ENCODE measurements around the gene SMARCC2. TPM values are rescaled to one million over a fixed set of nuclear protein-coding genes. Genes with fewer than 3 reads are reported as not detected.

Gene SMARCC2
- total and polyA plus RNA-seq, 9 of the 15 experiments (the other 6 are each of a cell fraction or from before 2014, with no cell fraction given), result 11.9 to 86.0 (median 36.6) TPM

DNA sequence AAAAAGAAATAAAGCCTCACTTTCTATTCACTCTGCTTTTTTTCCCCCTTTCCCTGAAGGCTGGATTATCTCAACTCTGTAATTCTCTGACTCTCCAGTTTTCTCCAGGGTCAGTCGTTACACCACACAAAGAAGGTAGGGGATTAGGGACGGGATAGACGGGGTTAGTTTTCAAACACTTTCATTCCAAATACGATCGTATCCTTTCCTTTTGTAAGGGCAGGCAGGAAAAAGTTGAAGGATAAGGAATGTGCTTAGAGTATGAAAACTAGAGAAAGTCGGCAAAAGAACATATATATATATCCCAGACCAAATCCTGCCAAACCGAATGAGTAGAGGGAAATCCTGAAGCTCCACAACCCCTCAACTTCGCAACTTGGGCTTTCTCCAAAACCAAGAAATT lies 61.8 kb downstream of the SMARCC2 start:
- no peak for FAIRE-seq
- TF ChIP-seq, protein P1, sequence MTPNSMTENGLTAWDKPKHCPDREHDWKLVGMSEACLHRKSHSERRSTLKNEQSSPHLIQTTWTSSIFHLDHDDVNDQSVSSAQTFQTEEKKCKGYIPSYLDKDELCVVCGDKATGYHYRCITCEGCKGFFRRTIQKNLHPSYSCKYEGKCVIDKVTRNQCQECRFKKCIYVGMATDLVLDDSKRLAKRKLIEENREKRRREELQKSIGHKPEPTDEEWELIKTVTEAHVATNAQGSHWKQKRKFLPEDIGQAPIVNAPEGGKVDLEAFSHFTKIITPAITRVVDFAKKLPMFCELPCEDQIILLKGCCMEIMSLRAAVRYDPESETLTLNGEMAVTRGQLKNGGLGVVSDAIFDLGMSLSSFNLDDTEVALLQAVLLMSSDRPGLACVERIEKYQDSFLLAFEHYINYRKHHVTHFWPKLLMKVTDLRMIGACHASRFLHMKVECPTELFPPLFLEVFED (CRISPR knock-in tag; conservative IDR thresholded peaks at IDR 0.05), result no peak
- TF ChIP-seq NCOA1 (IDR thresholded peaks at IDR 0.05; ENCODE audit: low read depth) (peak; percentile 28; the same call in 1 of the 2 replicates), PURB (CRISPR knock-in tag; IDR thresholded peaks at IDR 0.05; ENCODE audit: low read depth) (no peak), HEY1 (CRISPR knock-in tag; IDR thresholded peaks at IDR 0.05; ENCODE audit: borderline replicate concordance) (0 out of 2 replicates have a peak, but pooled peaks have one; percentile 23), NFRKB (IDR thresholded peaks at IDR 0.05; ENCODE audit: low read depth) (peak; percentile 77; the same call in 1 of the 2 replicates), CREBBP (IDR thresholded peaks at IDR 0.05; ENCODE audit: low read depth, low read length) (no peak), KLF6 (CRISPR knock-in tag; IDR thresholded peaks at IDR 0.05; ENCODE audit: borderline replicate concordance) (no peak), CEBPG (CRISPR knock-in tag; IDR thresholded peaks at IDR 0.05) (no peak), CEBPG (tag; conservative IDR thresholded peaks at IDR 0.05 in 1 of 2, IDR thresholded peaks at IDR 0.05 in 1 of 2) (0 out of 4 replicates have a peak, but pooled peaks of 1 of the 2 experiments have one; percentile 28), HDAC6 (IDR thresholded peaks at IDR 0.05; ENCODE audit: low read depth, low read length) (no peak), ZNF696 (CRISPR knock-in tag; conservative IDR thresholded peaks at IDR 0.05) (0 out of 2 replicates have a peak, but pooled peaks have one; percentile 41), CHCHD3 (CRISPR knock-in tag; IDR thresholded peaks at IDR 0.05) (no peak), ZNF175 (CRISPR knock-in tag; IDR thresholded peaks at IDR 0.05; ENCODE audit: low read depth) (peak; percentile 52; the same call in 1 of the 2 replicates), ZNF121 (CRISPR knock-in tag; conservative IDR thresholded peaks at IDR 0.05) (no peak)
- TF ChIP-seq, protein P2, sequence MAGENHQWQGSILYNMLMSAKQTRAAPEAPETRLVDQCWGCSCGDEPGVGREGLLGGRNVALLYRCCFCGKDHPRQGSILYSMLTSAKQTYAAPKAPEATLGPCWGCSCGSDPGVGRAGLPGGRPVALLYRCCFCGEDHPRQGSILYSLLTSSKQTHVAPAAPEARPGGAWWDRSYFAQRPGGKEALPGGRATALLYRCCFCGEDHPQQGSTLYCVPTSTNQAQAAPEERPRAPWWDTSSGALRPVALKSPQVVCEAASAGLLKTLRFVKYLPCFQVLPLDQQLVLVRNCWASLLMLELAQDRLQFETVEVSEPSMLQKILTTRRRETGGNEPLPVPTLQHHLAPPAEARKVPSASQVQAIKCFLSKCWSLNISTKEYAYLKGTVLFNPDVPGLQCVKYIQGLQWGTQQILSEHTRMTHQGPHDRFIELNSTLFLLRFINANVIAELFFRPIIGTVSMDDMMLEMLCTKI (IDR thresholded peaks at IDR 0.05; ENCODE audit: partially characterized antibody), result no peak
- TF ChIP-seq, protein P3, sequence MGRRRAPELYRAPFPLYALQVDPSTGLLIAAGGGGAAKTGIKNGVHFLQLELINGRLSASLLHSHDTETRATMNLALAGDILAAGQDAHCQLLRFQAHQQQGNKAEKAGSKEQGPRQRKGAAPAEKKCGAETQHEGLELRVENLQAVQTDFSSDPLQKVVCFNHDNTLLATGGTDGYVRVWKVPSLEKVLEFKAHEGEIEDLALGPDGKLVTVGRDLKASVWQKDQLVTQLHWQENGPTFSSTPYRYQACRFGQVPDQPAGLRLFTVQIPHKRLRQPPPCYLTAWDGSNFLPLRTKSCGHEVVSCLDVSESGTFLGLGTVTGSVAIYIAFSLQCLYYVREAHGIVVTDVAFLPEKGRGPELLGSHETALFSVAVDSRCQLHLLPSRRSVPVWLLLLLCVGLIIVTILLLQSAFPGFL (CRISPR knock-in tag; IDR thresholded peaks at IDR 0.05), result no peak
- TF ChIP-seq, protein P4, sequence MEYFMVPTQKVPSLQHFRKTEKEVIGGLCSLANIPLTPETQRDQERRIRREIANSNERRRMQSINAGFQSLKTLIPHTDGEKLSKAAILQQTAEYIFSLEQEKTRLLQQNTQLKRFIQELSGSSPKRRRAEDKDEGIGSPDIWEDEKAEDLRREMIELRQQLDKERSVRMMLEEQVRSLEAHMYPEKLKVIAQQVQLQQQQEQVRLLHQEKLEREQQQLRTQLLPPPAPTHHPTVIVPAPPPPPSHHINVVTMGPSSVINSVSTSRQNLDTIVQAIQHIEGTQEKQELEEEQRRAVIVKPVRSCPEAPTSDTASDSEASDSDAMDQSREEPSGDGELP (CRISPR knock-in tag; IDR thresholded peaks at IDR 0.05; ENCODE audit: borderline replicate concordance), result no peak

More for the DNA sequence above, 61.8 kb downstream of the SMARCC2 start:
- Histone ChIP-seq H3K79me2 (ENCODE audit: control insufficient read depth, insufficient read depth, low read length) (peaks cover 52% of the 10 kb centered on the region), H3K9me1 (ENCODE audit: control insufficient read depth, insufficient read depth, low read length) (peaks cover 6% of the 10 kb centered on the region), H3K4me3 (peak overlapping the region; percentile 34), H3K9me3 (replicated peaks; ENCODE audit: control insufficient read depth, insufficient read depth, low read depth, low read length) (no peaks in the 10 kb centered on the region), H3K4me2 (ENCODE audit: insufficient read depth, low read length) (peak overlapping the region; percentile 87), H3K9ac (ENCODE audit: insufficient read depth in 1 of 2, low read depth in 2 of 2, low read length in 2 of 2) (peak overlapping the region in 1 of 2 experiments; percentile 86; a peak in 2 of 4 replicates), H3K36me3 (ENCODE audit: control insufficient read depth, insufficient read depth, low read length) (peaks cover 32% of the 10 kb centered on the region), H3K27me3 (ENCODE audit: control insufficient read depth in 2 of 2, insufficient read depth in 2 of 2, low read length in 2 of 2) (no peaks in the 10 kb centered on the region), H4K20me1 (replicated peaks; ENCODE audit: control insufficient read depth, insufficient read depth, low read length) (peaks cover 5% of the 10 kb centered on the region; the same call in 1 of the 2 replicates), H3K27ac (ENCODE audit: extremely low read depth, low read depth, low read length) (peak overlapping the region; percentile 89), H3K4me1 (replicated peaks in 1 of 2; ENCODE audit: control insufficient read depth in 2 of 2, insufficient read depth in 2 of 2, low read length in 2 of 2) (peaks cover 31 to 46% of the 10 kb centered on the region in 2 experiments), H2AFZ (ENCODE audit: low read depth, low read length) (peak overlapping the region; percentile 25; the same call in 1 of the 2 replicates)
- ChIA-PET CTCF (ENCODE audit: low intra/inter-chr PET ratio) (interaction anchor here (2.1 kb wide), 1 partner anchor 31 kb away, joined by 7 read pairs; the partner anchor contains the start of gene MYL6), POLR2A (interaction anchor here (0.5 to 5.6 kb wide), 16 partner anchors 8 to 352 kb away, joined by 3 to 85 read pairs (median 7); partner anchors contain the start of genes MYL6, PA2G4, RNF41 and RPL41)
- intact Hi-C loops (cut with micrococcal nuclease), result loop anchor here (1.0 kb wide), 1 partner anchor 31 kb away; the partner anchor contains the start of gene MYL6
- BruUV-seq (replicated peaks), result TSS peak; percentile 96
- in situ Hi-C loops (cut with MboI), result loop anchor here (5.0 to 10.0 kb wide), 2 partner anchors 60 to 337 kb away; partner anchors contain the start of genes SMARCC2 and SPRYD4
- DNase-seq (ENCODE audit: extremely low read depth in 1 of 4, low spot score in 3 of 4), result no peak
- under 1% methylated on average over 8 of the region's 8 CpGs for WGBS (ENCODE audit: insufficient coverage, low coverage, missing lambda C conversion rate)
- no peak for ATAC-seq

All from K562 (cell line).